Activated CD4-positive, alpha-beta T cell treated with anti-CD3 and anti-CD28 coated beads, Interleukin-2, amount 50 U/mL, for 48 hours (primary cell): ENCODE measurements around the gene ANKS4B.
A peak's percentile ranks its signal among the peaks of the same experiment; 100 is the strongest.
"Not testable (repeated sequence)": the region's sequence is repeated elsewhere in the genome, so short reads cannot be mapped to it uniquely, and the experiment has no call there.

ENCODE experiments used
- DNase-seq, 2 experiments: peaks; one replicate each; pipeline ENCODE4 v3.0.0-alpha.2; 2020

ANKS4B gene

DNA sequence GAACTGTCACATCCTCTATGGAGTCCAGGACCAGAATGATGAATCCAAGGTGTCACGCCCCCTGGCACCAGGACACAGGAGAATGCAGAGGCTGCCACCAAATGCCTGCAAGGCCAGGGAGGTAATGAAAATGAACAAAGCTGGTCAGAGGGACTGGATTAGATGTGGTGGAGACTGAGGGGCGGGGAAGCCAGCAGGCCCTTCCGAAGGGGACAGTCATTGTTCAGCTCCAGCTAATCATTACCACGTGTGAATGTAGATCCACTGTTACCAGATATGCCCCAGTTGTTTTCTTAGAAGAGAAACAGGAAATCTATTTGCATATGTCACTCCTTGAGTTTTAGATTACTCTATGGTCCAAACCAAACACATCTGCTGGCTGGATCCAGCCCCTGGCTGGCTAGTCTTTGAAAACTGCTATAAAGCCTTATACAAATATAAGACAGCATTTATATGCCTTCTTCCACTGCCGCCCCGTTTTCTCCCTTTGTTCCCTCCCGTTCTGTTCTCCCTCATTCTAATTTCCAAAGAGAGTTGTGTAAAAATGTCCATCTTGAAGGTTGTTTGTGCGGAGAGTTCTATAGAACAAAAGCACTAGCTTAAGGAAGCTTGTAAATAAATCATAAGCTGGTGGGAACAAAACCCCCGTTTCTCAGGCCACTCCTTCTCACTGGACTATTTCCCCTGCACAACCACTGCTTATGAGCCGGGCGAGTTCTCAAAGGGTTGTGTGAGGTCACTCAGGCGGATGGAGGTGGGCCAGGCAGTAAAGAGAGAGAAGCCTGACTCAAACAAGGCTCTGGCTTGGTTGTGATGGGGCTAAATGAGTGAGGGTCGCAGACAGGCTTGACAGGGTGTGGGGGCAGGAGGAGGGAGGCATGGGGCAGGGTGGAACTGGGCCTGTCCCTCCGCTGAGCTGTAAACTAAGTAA, 30.4 kb downstream of the ANKS4B start:
- no peak for DNase-seq

DNA sequence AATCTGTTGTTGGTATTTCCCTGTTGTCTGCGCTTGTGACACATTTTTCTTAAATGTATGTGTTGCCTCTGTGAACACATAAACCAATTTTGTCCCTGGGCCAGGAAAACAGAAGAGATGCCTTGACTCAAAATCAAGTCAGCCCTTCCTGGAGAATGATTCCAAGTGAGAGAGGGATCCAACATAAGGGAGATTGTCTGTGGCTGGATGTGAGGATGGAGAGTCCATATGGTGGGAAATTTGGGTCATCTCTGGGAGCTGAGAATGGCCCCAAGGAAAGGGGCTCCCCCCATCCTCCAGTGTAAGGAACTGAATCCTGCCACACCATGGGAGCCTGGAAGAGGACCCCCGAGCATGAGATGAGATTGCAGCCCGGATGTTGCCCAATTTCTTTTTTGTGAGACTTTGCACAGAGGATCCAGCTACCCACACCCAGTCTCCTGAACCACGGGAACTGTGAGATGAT, 31.1 kb downstream of the ANKS4B start:
- no peak for DNase-seq

DNA sequence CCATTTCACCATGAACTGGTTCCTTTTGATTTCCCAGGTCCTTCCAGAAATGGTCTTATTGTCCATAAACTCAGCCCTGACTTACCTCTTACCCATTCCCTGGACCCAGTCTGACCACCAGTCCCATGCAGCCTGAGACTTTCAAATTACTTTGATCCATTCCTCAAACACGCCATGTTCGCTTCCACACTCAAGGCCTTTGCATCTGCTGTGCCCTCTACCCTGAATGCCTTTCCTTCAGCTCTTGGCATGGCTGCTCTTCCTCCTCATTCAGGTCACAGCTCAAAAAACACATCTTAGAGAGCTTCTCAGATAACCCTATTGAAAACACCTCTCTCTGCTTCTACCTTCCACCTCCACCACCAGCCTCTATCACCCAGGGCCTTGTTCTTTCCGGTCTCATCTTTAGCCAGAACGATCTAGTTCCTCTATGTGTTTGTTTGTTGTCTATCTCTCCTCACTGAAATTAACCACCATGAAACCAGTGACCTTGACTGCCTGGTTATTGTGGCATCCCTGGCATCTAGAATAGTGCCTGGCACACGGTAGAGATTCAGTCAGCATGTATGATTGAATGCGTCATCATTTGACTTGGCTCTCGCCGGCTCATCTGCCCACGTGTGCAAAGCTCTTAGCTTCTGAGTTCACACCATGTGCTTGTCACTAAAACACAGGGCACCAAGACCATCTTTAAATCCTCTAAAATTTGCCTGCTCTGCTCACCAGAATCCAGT, 31.8 kb downstream of the ANKS4B start:
- no peak for DNase-seq

DNA sequence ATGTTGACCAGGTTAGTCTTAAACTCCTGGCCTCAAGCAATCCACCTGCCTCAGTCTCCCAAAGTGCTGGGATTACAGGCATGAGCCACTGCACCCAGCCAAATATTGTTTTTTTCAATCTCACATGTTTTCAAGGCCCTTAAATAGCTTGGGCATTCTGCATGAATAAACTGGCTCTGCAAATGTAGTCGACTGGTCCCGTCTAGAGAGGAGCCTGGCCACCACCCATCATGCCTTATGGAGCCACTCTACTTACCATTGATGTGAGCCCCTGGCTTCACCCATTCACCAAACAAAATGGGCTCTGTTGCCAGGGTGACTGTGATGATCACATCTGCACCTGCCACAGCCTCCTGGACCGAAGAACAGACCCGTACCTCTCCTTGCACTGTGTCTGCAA, 33.8 kb downstream of the ANKS4B start:
- no peak for DNase-seq

DNA sequence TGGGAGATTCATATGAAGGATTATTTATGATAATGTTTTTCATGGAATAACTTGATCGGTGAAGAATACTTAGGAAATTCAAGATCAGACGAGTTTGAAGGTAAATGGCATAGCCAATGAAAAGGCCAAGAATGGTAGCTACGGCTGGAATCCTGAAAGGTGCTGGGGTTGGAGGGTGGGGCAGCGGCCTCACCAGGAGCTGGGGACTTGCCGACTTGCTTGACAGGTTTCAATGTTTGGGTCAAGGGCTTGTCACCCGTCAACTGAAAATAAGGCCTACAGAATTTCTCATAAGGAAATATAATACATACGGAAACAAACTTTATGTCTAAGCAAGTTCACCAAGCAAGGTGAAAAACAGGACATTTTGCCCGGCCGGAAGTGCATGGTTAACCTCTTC, 34.7 kb downstream of the ANKS4B start:
- DNase-seq: no peak

DNA sequence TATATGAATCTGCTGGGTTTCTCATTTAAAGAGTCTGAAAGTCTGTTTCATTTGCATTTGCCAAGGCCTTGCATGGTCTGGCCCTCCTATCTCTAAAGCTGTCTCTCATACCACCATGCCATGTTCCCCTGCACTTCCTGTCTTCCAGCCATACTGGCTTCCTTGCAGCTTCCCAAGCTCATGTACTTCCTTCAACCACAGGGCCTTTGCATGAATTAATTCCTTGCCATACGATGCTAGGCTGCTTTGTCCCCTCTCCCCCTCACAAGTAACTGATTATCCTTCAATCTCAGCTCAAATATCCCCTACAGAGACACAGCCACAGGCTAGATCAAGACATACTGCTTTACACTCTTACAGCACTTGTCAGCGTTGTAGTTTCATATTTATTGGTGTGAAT, 38.8 kb downstream of the ANKS4B start:
- no peak for DNase-seq

DNA sequence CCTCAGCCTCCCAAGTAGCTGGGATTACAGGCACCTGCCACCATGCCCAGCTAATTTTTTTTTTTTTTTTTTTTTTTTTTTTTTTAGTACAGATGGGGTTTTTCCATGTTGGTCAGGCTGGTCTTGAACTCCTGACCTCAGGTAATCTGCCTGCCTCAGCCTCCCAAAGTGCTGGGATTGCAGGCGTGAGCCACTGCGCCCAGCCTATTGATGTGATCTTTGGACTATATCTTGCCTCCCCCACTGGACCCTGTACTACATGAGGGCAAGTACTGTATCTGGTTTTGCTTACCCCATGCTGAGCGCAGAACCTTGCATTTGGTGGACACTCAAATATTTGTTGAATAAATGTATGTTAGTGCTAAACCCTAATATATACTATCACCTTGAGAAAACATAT, 39.3 kb downstream of the ANKS4B start:
- DNase-seq: not testable (repeated sequence)

DNA sequence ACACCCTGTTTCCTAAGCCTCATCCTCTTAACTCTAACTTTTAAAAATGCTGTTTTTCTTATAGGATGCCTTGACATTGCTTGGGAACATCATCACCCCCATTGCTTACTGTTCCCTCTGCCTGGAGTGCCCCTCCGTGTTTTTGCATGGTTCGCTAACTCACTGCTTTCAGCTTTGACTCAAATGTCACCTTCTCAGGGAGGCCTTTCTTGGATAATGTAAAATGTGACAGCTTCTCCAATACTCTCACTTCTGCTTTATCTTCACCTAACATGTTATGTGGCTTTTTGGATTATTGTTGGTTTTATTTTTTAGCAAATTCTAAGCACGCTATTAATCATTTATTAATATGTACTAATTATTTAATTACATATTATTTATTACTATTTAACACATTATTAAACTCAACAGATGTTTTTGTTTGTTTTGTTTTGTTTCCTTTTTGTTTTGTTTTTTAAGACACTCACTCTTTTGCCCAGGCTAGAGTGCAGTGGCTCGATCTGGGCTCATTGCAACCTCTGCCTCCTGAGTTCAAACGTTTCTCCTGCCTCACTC, 40.8 kb downstream of the ANKS4B start:
- DNase-seq: no peak

DNA sequence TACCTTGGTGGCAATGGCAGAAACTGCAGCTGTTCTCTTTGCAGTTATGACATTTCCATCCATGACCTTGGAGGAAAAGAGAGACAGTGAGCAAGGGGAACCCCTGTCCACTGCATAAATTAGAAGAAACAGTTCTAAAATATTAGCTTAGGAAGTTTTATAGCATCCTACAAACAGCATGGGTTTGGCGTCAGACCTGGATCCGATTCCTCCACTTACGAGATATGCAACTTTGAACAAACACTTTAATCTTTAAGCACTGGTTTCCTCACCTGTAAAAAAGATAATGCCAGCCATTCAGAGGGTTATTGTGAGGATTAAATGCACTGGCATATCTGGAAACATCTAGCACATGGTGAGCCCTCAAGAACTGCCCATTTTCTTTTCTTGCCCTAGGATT, 42.0 kb downstream of the ANKS4B start:
- no peak for DNase-seq

DNA sequence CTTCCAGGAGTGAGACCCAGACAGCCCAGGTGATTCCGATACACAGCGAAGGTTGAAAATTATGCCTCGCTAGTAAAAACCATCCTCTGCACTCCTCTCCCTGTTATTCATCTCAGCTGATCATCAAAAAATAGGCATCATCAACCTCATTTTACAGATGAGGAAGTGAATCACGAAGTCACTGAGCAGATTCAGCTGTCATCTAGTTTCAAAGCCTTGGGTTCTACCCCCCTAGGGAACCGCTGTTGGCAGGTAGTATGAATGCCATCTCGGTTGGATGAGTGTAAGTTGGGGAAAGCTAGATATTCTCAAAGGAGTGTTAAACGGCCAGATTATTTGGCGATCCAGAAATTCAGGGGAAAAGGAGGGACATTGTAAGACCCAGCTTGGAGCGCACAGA, 42.6 kb downstream of the ANKS4B start:
- DNase-seq: no peak

DNA sequence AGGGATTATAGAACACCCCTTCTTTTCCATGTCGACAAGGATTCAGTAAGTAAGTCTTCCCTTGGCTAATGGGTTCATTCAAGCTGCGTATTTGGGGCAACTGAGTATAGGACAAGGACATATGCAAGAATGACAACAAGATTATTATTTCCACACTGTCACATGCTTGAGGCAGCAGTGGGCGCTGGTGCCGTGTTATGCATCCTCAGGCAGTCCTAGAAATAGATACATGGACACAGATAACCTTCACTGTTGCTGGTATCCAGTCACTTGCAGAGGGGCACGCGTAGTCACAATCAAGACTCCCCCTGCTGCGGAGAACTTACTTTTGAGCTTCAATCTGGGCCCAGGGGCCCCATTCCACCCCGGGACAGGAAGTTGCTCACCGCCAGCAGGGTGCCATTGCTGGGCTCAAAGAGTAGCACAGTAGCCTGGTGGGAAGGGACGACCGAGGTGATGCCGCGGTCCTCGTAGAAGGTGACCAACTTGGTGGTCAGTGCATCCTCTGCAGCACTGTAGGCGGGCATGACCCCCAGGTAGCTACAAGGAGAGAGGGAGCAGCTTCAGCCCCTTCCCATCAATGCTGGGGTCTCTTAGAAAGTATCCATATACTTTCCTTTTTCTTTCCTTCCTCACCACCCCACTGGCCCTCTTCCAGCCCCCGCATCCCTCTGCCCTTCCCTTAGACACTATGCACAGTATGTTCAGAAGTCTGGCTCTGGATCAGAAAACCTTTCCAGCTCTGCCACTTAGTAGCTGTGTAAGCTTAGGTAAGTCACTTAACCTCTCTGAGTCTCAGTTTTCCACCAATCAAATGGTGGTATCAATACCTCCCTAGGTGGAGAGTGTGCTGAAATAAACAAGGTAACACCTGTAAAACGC, 43.8 kb downstream of the ANKS4B start:
- no peak for DNase-seq

DNA sequence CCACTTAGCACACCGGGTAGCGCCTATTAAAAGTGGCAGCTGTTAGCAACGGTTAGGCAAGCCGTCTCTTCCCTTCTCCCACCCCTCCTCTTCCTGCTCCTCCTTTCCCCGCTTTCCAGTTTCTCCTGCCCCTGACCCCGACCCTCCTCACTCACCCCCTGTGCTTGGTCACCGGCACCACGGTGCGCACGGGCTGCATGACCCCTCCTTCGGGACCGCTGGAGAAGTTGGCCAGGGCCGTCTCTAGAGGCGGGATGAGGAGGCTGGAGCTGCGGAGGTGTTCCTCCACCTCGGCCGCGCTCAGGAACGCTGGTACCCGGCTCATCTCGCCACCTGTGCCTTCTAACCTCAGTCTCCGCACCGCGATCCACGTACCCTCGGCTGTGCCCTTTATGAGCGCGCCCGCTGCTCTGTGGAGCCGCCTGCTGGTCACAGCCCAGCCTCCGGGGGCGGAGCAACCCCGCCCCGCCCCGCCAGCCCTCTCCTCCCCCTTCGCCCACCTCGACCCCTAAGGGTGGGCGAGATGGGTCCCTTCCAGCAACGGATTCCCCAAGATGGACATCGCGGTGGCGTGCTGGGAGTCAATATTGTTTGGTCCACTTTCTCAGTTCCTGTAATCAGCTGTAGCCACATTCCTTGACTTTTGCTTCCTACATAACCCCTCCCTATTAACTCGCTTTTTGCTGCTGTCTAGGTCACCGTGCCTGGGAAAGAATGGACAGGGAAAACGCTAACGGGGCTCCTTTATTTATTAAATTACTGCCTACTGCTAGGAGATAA, 44.6 kb downstream of the ANKS4B start, which contains the start of gene CRYM:
TSS of gene CRYM (minus strand) at position 364 of the 780 bp plus-strand sequence. CDS start at position 325, 39 bp downstream.
- DNase-seq: peak; percentile 55 to 64

DNA sequence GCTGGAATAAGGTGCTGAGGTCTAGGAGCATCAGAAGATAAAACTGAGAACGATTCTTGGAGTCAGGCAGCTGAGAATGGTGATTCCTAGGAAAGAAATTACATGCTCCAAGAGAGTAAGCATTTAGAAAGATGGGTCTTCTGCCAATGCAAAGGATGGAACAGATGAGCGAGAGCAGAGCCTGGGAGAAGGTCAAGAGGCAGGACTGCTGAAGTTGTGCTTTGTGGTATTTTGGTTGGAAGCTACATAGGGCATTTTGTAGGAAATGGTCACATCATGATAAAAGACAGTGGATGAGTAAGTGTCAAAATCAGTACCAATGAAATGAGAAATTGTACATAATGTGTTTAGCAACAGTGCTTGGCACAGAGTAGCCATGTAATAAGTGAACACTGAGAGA, 46.0 kb downstream of the ANKS4B start:
- no peak for DNase-seq

DNA sequence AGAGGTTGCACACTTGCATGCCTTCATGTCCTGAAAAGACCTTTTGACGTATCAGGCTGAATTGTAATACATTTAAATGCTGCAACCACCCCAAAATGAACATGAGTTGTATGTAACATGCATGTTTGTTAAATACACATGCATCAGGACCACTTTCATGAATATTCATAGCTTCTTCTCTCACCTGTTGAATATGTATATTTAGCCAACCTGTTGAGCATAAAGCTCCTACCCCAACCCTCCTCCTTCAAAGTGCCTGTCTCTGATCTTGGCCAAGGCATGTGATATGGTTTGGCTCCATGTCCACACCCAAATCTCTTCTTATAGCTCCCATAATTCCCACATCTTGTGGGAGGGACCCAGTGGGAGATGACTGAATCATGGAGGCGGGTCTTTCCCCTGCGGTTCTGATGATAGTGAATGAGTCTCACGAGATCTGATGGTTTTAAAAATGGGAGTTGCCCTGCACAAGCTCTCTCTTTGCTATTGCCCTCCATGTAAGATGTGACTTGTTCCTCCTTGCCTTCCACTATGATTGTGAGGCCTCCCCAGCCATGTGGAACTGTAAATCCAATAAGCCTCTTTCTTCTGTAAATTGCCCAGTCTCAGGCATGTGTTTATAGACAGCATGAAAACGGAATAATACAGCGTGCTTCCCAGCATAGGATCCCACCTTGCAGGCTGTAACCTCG, 48.3 kb downstream of the ANKS4B start:
- DNase-seq: no peak

DNA sequence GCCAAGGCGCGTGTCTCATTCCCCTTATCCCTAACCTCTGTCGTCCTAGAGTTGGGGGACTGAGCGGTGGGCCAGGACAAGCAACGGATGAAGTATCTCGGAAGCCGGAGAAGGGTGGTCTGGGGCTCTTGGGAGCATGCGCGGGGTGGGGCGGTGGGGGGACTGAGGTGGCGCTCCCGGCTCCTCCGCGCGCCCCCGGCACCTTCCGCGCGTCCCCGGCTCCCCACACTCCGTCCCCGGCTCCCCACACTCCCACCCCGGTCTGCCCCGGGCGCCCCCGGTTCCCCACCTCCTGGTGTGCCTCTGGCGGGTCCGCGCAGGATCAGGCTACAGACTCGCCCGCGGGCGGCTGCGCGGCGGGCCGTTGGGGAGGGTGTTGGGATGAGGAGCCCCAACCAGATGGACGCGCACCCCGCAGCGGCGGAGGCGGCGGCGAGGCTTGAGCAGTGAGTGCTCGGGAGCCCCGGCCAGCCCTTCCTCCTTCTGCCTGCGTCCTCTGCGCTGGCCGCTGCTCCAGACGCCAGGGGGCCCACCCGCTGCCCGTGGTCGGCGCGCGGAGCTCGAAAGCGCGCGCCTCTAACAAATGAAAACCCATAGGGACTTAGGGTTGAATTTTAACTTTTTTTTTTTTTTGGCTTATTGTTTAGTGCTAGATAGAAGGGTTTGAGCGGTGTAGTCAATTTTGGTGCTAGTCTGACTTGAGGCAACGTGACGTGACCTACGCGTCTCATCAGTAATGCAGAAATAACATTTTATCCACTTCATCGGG, 50.2 kb downstream of the ANKS4B start:
- DNase-seq: peak in 1 of 2 experiments; percentile 17

DNA sequence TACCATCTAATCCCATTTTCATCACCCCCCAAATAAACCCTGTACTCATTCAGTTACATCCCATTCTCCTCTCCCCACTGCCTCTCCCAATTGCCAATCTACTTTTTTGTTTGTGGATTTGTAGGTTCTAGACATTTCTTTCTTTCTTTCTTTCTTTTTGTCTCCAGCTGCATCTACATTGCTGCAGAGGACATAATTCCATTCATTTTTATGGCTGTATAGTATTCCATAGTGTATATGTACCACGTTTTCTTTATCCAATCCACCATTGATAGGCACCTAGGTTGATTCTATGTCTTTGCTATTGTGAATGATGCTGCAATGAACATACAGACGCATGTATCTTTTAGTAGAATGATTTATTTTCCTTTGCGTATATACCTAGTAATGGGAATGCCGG, 50.9 kb downstream of the ANKS4B start:
- no peak for DNase-seq

DNA sequence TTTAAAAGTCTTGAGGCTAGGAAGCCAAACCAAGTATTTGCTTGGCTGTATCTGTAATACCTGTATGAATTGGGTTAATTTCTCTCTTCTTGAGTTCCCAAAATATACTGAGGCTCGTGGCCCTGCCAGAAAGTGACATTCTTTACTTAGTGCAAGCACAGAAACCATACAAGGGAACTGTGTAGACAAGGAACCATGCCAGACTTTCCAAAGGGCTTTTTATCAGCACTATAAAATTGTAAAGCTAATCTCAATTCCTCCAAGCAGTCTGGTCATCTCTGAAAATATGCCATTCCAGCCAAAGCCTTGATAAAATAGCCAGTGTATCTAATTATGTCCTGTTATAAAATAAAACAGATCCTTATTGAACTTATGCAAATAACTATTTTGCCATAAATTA, 51.8 kb downstream of the ANKS4B start:
- DNase-seq: no peak

DNA sequence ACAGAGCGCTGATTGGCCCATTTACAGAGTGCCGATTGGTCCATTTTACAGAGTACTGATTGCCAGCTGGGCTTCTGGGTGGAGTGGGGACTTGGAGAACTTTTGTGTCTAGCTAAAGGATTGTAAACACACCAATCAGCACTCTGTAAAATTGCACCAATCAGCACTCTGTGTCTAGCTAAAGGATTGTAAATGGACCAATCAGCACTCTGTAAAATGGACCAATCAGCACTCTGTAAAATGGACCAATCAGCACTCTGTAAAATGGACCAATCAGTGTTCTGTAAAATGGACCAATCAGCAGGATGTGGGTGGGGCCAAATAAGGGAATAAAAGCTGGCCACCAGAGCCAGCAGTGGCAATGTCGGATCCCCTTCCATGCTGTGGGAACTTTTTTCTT, 56.3 kb downstream of the ANKS4B start:
- not testable (repeated sequence) for DNase-seq

DNA sequence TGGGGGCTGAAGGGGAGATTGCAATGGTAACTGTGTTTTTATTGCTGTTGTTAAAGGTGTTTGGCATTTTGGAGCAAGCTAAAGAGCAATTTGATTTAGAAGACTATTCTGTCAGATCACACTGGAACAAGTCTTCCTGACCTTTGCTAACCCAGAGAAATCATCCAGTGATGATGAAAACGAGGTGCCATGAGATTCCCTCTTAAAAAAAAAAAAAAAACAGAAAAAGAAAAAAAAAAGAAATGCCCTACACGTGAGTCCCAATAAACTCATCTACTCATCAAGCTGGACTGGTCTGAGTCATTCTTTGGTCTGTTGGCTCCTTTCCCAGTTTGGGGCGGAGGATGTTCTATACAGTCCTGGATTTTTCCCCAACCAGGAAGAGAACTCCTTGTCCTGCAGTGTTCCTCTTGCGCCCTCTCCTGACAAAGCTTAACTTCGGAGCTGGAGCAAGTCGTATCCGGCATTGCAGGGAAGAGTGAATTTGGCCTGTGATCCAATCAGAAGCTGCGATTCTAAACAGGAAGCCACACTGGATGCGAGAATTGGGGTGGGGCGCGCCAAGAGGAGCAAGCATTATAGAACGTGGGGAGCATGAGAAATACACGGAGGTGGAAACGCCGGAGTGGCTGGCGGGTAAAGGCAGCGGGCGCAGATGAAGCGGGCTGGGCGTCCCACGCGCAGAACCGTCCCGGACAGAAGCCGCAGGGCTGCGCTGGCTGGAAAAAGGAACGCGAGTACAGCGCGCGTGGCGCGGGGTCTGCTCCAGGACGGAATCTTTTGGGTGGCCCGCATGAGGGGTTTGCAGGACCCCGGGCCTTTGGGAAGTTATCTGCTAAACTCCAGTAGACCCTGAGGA, 67.0 kb downstream of the ANKS4B start:
- DNase-seq: peak; percentile 70 to 80
